Skin of body (tissue), 2 donors: ENCODE measurements around the gene TAB2. TPM values are rescaled to one million over a fixed set of nuclear protein-coding genes. Genes with fewer than 3 reads are reported as not detected.
A peak's percentile ranks its signal among the peaks of the same experiment; 100 is the strongest.

Experiments
- DNase-seq: peaks from one replicate; lab custom pipeline; 2025; lab: John Stamatoyannopoulos, UW
- total RNA-seq: library from RNA; depleted of rRNA; stranded (reverse); fragments of >200 nt; gene quantifications from one replicate; pipeline ENCODE4 v1.2.3, GENCODE V29; 2014

TAB2 gene
- total RNA-seq, 1 donor from 2014 or later, result 41.1 TPM

DNA sequence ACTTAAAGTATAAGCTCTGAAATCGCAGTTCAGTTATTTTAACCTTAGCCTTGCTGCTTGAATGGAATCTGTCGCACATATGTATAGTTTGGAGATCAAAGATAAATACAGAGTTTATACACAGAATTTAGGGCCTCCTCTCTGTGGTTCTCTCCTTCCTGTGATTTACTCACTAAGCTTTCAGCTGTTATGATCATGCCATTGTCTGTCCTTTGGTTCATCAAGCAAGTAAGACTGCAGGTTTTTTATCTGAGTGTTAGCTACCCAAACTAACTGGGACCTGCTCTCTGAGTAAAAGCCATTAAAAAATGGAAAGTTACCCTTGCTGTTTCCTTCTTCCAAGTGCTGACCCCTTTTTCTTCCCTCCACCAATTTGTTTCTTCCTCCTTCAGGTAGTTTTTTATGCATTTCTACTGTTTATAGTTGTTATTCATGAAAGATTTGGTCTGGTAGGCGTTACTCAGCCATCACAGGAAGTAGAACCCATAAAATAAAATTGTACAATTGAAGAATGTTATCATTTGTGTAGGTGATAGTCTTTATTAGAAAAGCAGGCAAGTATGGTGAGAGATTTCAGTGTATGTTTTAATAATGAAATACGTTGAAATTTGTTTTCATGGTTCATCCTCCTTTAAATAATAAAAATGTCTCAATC is 48.9 kb downstream of the TAB2 start:
- no peak for DNase-seq

- DNase-seq, result no peak
These were observed 50.6 kb downstream of the TAB2 start for GRCh38 chr6:149368065-149368464.

GRCh38 chr6:149371154-149371553 is 53.6 kb downstream of the TAB2 start:
- DNase-seq, result no peak

- no peak for DNase-seq
These were observed 54.5 kb downstream of the TAB2 start for GRCh38 chr6:149372062-149372461.

DNA sequence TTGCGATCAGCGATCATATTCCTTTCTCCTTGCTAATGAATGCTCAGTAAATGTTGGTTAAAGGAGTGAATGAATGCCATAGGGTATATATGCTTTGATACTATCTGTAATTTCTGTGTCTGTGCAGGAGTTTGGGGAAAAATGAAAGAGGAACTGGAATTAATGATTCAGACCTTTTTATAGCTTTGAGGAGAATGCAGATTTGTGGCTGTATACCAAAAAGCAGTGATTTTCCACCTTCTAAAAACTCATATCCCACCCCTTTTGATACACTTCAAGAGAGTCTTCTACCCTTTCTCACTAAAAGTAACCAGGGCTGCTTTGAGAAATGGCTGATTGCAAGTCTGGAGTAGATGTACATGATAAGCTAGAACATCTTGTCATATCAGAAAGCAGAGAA is 56.0 kb downstream of the TAB2 start:
- DNase-seq, result no peak

GRCh38 chr6:149379977-149380376 is 62.5 kb downstream of the TAB2 start:
- no peak for DNase-seq

- DNase-seq, result no peak
These were observed 63.0 kb downstream of the TAB2 start for GRCh38 chr6:149380523-149380922.

GRCh38 chr6:149383371-149383770 is 65.9 kb downstream of the TAB2 start:
- DNase-seq, result no peak

DNA sequence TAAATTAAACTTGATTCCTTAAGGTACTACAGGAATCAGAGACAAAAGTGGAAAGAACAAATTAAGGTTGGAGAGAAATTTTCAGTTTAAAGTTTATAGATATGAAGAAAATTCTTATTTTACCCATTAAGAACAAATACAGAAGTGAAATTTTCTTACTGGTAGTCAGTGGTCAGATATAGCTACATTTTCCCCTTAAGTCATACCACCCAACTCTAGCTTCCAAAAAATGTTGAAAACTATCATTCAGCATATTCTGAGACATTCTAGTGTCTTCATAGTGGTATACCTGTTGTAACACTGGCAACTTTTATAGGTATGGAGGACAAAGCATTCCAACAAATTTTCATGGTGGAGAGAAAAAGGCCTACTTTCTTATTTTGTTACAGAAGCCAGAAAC is 67.0 kb downstream of the TAB2 start:
- no peak for DNase-seq

GRCh38 chr6:149385998-149386646 is 68.6 kb downstream of the TAB2 start:
- no peak for DNase-seq

DNA sequence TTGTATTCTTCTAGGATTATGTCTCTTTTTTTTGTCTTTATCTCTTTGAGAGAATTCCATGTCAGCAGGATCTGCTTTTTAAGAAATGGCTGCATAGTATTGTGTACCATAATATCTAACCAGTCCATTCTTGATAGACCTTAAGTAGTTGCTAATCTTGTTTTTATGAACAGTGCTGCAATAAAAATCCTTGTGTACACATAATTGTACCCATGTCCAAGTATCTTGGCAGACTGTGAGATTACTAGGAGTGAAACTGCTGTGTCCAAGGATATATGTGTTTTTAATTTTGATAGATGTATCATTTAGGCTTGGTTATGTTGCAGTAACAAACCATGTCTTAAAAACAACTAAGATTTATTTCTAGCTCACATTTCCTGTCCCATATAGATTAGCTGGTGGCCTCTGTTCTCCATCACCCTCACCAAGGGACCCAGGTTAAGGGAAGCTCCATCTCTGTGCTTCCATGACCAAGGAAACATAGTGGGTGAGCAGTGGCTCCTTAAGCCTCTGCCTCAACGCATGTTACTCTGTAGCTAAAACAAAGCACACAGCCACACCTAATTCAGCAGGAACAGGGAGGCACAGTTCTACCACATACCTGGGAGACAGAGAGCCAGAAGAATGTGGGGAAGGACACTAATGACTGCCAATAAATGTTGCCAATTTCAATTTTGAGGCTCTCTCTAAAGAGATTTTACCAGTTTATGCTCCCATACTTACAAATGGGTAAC is 70.4 kb downstream of the TAB2 start:
- DNase-seq, result no peak

GRCh38 chr6:149389509-149390297 is 72.2 kb downstream of the TAB2 start:
- DNase-seq, result no peak

DNA sequence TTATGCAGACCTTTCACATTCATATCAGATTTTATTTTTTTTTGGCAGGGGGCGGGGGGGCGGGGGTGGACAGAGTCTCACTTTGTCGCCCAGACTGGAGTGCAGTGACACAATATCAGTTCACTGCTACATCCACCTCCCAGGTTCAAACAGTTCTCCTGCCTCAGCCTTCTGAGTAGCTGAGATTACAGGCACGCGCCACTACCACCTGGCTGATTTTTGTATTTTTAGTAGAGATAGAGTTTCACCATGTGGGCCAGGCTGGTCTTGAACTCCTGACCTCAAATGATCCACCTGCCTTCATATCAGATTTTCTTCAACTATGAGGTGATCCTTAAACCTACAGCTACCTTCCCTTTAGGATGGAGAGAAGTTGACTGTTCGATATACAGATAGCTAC is 74.6 kb downstream of the TAB2 start:
- no peak for DNase-seq

DNA sequence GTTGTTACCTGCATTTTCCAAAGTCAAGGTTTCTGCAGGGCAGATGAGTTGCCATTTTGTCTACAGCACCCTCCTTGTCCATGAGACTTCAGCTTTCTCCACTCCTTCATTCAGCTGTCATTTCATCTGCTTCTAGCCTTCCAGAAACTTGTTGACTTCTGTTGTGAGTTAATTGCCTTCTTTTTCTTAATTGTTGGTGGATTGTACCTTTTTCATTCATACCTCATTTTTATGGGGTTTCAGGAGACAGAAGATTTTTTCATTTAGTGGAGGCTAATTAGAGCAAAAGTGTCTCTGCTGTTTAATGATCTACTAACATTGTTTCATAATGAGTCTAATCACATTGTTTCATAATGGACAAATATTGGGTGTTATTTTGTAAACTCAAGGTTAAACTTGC is 75.0 kb downstream of the TAB2 start:
- no peak for DNase-seq

GRCh38 chr6:149393002-149393679 is 75.6 kb downstream of the TAB2 start:
- no peak for DNase-seq

DNA sequence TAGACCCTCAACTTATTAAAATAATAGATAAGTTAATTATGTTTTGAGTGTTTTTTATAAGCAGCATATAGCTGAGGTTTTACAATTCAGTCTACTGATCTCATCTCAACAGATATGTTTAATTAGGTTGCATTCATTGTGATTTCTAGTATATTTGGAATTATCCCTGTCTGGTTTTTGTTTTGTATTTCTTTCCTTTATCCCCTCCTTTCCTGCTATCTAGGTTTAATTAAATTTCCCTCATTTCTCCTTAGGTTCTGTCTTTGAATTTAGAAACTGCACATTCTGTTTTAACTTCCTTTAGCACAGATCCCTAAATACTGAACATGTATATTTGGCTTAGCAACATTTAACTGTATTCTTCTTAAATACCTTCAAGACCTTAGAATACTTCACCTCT is 77.7 kb downstream of the TAB2 start:
- no peak for DNase-seq

DNA sequence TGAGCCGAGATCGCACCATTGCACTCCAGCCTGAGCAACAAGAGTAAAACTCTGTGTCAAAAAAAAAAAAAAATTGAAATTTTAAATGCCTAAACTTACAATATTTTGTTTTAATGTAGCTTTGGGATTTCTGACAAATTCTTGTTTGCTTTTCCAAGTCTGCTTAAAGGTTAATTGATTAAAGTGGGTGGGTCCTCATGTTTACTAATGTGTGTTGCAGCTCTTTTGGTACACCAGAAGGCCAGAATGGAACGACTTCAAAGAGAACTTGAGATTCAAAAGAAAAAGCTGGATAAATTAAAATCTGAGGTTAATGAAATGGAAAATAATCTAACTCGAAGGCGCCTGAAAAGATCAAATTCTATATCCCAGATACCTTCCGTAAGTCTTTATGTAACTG is 79.9 kb downstream of the TAB2 start:
- no peak for DNase-seq

DNA sequence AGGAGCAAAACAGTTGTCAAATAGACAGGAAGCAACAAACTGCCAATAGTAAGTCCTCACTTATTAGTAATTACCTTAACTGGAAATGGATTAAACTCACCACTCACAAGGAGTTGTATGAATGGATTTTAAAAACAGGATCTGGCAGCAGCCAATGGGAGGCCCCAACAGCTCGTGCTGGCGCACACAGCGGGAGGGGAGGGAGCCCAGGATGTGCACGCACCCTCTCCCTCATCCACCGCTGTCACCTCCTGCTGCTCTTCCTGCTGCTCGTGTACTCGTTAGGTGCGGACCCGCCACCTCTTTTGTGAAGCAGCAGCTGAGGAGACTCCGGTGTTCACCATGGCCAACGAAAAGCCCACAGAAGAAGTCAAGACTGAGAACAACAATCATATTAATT is 82.5 kb downstream of the TAB2 start, which contains the start of gene SUMO4:
TSS of gene SUMO4 (plus strand) at position 213 of the 400 bp plus-strand sequence. CDS start at position 343, 130 bp downstream.
- DNase-seq, result no peak

DNA sequence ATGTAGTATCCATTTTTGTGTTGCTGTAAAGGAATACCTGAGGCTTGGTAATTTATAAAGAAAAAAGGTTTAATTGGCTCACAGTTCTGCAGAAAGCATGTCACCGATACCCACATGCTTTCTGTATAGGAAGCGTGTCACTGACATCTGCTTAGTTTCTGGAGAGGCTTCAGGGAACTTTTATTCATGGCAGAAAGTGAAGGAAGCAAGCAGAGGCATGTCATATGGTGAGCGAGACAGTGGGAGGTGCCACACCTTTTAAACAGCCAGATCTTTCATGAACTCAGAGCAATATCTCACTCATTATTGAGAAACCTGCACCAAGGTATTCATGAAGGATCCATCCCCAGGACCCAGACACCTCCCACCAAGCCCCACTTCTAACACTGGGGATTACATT is 86.0 kb downstream of the TAB2 start:
- no peak for DNase-seq

DNA sequence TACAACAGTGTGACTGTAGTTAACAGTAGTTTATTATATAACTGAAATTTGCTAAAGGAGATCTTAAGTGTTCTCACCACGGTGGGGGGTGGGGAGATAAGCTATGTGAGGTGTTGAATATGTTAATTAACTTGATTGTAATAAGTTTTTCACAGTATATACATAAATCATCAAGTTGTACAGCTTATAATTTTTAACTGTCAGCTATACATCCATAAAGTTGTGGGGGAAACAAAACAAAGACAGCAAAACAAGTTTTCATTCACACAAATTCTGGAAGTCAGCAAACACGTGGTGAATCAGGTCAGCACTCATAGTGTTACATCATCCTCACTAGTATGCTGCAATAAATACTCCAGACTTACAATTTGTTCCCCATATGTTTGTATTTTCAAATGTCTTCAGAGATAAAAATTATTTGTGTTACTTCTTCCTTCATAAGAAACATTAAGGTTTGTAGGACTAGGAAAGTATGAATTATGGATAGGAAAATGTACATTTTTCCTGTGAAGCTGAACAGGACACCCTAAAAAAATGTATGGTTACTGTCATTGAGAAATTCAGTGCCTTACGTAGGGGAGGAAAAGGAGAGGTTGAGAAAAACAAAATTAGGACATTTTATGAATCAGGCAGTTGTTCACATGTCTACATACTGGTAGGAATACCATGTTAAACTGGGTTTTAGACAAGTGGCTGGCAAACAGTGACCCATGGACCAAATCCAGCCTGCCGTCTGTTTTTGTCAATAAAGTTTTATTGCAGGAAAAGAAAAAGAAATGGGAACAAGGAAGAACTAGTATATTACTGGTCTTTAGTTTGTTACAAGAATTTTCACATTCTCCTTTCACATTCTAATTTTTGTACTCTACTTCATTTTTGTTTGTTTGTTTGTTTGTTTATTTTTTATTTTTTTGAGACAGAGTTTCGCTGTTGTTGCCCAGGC is 88.6 kb downstream of the TAB2 start:
- peak; percentile 25 for DNase-seq
